HepG2 (cell line): Measurements from ENCODE around the gene OARD1. TPM values are rescaled to one million over a fixed set of nuclear protein-coding genes. Genes with fewer than 3 reads are reported as not detected.

Experiments used
- ARID5B ChIP-seq: IDR thresholded peaks from 2 replicates; pipeline ENCODE4 v1.4.0; 2020; ENCODE audit warnings: mild to moderate bottlenecking, missing genetic modification reagents
- ELK4 ChIP-seq: sonication (generic); formaldehyde crosslinking; IDR thresholded peaks from 2 replicates; pipeline ENCODE4 v1.9.0; 2021; ENCODE audit warnings: missing genetic modification reagents, borderline replicate concordance
- FOXM1 ChIP-seq: sonication (generic); formaldehyde crosslinking; IDR thresholded peaks from 2 replicates; pipeline ENCODE4 v1.5.0; 2020; ENCODE audit warnings: missing genetic modification reagents
- HMGXB3 ChIP-seq: sonication (generic); formaldehyde crosslinking; IDR thresholded peaks from 2 replicates; pipeline ENCODE4 v1.4.0; 2020; ENCODE audit warnings: missing genetic modification reagents, borderline replicate concordance
- HNRNPL ChIP-seq: fragments of 200-400 bp; formaldehyde crosslinking; IDR thresholded peaks from 2 replicates; pipeline ENCODE4 v1.6.1; 2017; ENCODE audit warnings: mild to moderate bottlenecking, low read depth, low read length
- KLF16 ChIP-seq, 2 experiments: sonication (generic) in 1 of 2; formaldehyde crosslinking in 1 of 2; IDR thresholded peaks; 2 replicates each; pipeline versions ENCODE4 v1.6.1 to v1.8.0; 2016 to 2023; ENCODE audit warnings: missing genetic modification reagents in 2 of 2, missing compliant biosample characterization in 1 of 2
- LCORL ChIP-seq, 2 experiments: fragments of 450-650 bp in 1 of 2; sonication (generic) in 1 of 2; formaldehyde crosslinking in 1 of 2; IDR thresholded peaks; 2 replicates each; pipeline versions ENCODE4 v1.5.0 to v1.6.1; 2017 to 2020; ENCODE audit warnings: antibody characterized with exemption in 1 of 2, missing genetic modification reagents in 1 of 2
- NCOR1 ChIP-seq: fragments of 200-600 bp; sonication (generic); IDR thresholded peaks from 2 replicates; pipeline ENCODE4 v1.7.0; 2017; ENCODE audit warnings: antibody characterized with exemption, low read length, borderline replicate concordance
- RELA ChIP-seq: sonication (generic); formaldehyde crosslinking; IDR thresholded peaks from 2 replicates; pipeline ENCODE4 v1.4.0; 2020; ENCODE audit warnings: missing genetic modification reagents
- TBP ChIP-seq: sonication (generic); formaldehyde crosslinking; IDR thresholded peaks from 2 replicates; pipeline ENCODE4 v1.5.0; 2020; ENCODE audit warnings: missing genetic modification reagents
- THAP11 ChIP-seq: IDR thresholded peaks from 2 replicates; pipeline ENCODE4 v1.6.1; 2016; ENCODE audit warnings: missing biosample characterization, missing genetic modification reagents
- ZFP1 ChIP-seq: IDR thresholded peaks from 2 replicates; pipeline ENCODE4 v1.6.1; 2016
- ZNF136 ChIP-seq: sonication (generic); formaldehyde crosslinking; IDR thresholded peaks from 2 replicates; pipeline ENCODE4 v1.8.1; 2022; ENCODE audit warnings: low read depth, mild to moderate bottlenecking, moderate library complexity, missing genetic modification reagents
- ZNF616 ChIP-seq: sonication (generic); formaldehyde crosslinking; IDR thresholded peaks from 2 replicates; pipeline ENCODE4 v1.5.0; 2020; ENCODE audit warnings: low read depth, mild to moderate bottlenecking, missing genetic modification reagents
- ZNF639 ChIP-seq: conservative IDR thresholded peaks from 2 replicates; pipeline ENCODE4 v1.6.1; 2018; ENCODE audit warnings: missing genetic modification reagents
- polyA plus RNA-seq, 8 experiments: library from polyadenylated mRNA; depleted of rRNA in 3 of 8; stranded (reverse) in 7 of 8; unstranded in 1 of 8; fragments of >200 nt; fragmentation: Illumina TruSeq in 4 of 8; extraction: Trizol in 4 of 8; gene quantifications; 2 replicates each; pipeline versions ENCODE4 v1.2.1 to v1.2.3, GENCODE V29; 2011 to 2016; ENCODE audit warnings: low read depth in 4 of 8, missing spikeins in 1 of 8, mixed read lengths in 1 of 8; ENCODE audit not compliant: insufficient read depth in 1 of 8
- total RNA-seq, 5 experiments: library from RNA; depleted of rRNA; stranded (reverse); fragments of >200 nt; fragmentation: Illumina TruSeq; extraction: Trizol; gene quantifications; 2 replicates each; pipeline ENCODE4 v1.2.3, GENCODE V29; 2016; ENCODE audit warnings: low read depth in 1 of 5
- TF ChIP-seq, protein P1 (sequence below): sonication (generic); formaldehyde crosslinking; IDR thresholded peaks from 2 replicates; pipeline ENCODE4 v1.8.1; 2022; ENCODE audit warnings: mild to moderate bottlenecking, missing genetic modification reagents
- TF ChIP-seq, protein P2 (sequence below): IDR thresholded peaks from 2 replicates; pipeline ENCODE4 v1.6.1; 2016; ENCODE audit warnings: missing genetic modification reagents, missing compliant biosample characterization

The OARD1 gene
- total and polyA plus RNA-seq, 2 of the 13 experiments (the other 11 are each of a cell fraction or from before 2014, with no cell fraction given) = 18.4 to 49.0 TPM

- no peak for TF ChIP-seq ZNF616
- TF ChIP-seq ELK4 (CRISPR knock-in tag) = no peak
- TF ChIP-seq FOXM1 (CRISPR knock-in tag) = no peak
- 0 out of 2 replicates have a peak, but pooled peaks have one; percentile 19 for TF ChIP-seq ZFP1 (CRISPR knock-in tag)
- peak in 1 of 2 experiments; percentile 56; a peak in 1 of 4 replicates for TF ChIP-seq KLF16 (CRISPR knock-in tag; IDR thresholded peaks at IDR 0.05)
- TF ChIP-seq LCORL (IDR thresholded peaks at IDR 0.05) = no peak
- 0 out of 2 replicates have a peak, but pooled peaks have one; percentile 40 for TF ChIP-seq LCORL (CRISPR knock-in tag; IDR thresholded peaks at IDR 0.05)
- peak; percentile 69; the same call in 1 of the 2 replicates for TF ChIP-seq ZNF639 (CRISPR knock-in tag)
- TF ChIP-seq THAP11 (CRISPR knock-in tag) = peak; percentile 39; the same call in 1 of the 2 replicates
- peak; percentile 61; the same call in 1 of the 2 replicates for TF ChIP-seq NCOR1
- no peak for TF ChIP-seq ZNF136 (CRISPR knock-in tag)
- TF ChIP-seq HNRNPL = 0 out of 2 replicates have a peak, but pooled peaks have one; percentile 58
- TF ChIP-seq ARID5B (CRISPR knock-in tag) = peak; percentile 82
- 0 out of 2 replicates have a peak, but pooled peaks have one; percentile 27 for TF ChIP-seq HMGXB3 (CRISPR knock-in tag)
- no peak for TF ChIP-seq RELA (CRISPR knock-in tag)
- TF ChIP-seq, protein P1, sequence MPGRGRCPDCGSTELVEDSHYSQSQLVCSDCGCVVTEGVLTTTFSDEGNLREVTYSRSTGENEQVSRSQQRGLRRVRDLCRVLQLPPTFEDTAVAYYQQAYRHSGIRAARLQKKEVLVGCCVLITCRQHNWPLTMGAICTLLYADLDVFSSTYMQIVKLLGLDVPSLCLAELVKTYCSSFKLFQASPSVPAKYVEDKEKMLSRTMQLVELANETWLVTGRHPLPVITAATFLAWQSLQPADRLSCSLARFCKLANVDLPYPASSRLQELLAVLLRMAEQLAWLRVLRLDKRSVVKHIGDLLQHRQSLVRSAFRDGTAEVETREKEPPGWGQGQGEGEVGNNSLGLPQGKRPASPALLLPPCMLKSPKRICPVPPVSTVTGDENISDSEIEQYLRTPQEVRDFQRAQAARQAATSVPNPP (CRISPR knock-in tag) = no peak
- TF ChIP-seq TBP (CRISPR knock-in tag) = no peak
- TF ChIP-seq, protein P2, sequence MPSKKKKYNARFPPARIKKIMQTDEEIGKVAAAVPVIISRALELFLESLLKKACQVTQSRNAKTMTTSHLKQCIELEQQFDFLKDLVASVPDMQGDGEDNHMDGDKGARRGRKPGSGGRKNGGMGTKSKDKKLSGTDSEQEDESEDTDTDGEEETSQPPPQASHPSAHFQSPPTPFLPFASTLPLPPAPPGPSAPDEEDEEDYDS = no peak
Observed at GRCh38 chr6:41063884-41064285, 8.3 kb downstream of the OARD1 start (continued).
